K562 (cell line): ENCODE measurements around the gene AP1G1. TPM values are rescaled to one million over a fixed set of nuclear protein-coding genes. Genes with fewer than 3 reads are reported as not detected.

Experiments
- ATAC-seq: fragments of 200-7000 bp; cut with Tn5 transposase; 3 replicates; pipeline ENCODE4 v1.9.1; 2020; ENCODE audit warnings: moderate library complexity
- BruUV-seq: library from RNA; stranded (reverse); fragments of 400-500 nt; replicated peaks from 2 replicates; lab custom pipeline; 2021; lab: Mats Ljungman, UMichigan
- CTCF ChIA-PET: fragments of 300-600 bp; formaldehyde crosslinking; extraction: SDS; loops from one replicate; lab custom pipeline; 2021; ENCODE audit warnings: low intra/inter-chr PET ratio; lab: Yijun Ruan, JAX
- POLR2A ChIA-PET: fragments of 300-600, 350-650 bp; sonication (Branson Sonifier 250); formaldehyde crosslinking; extraction: SDS; loops from one replicate; lab custom pipeline; 2021; ENCODE audit warnings: antibody characterized with exemption, inconsistent platforms; lab: Yijun Ruan, JAX
- DNase-seq, 4 experiments: peaks; one replicate each; pipeline versions ENCODE4 v3.0.0 to v3.0.0-alpha.2; 2011 to 2018; ENCODE audit warnings: low spot score in 3 of 4, mixed read lengths in 3 of 4; ENCODE audit errors: extremely low read depth in 1 of 4
- FAIRE-seq: peaks from 2 replicates; lab custom pipeline; 2011; peaks lifted over from hg19 to GRCh38; lab: Jason Lieb, UNC
- H2AFZ ChIP-seq: 2 replicates; pipeline ENCODE4 v1.6.0; 2011; ENCODE audit warnings: low read depth, low read length, control low read depth, inconsistent platforms
- H3K27ac ChIP-seq: fragments of 200-600 bp; 3 replicates; pipeline ENCODE4 v1.8.0; 2011; ENCODE audit warnings: low read depth, mild to moderate bottlenecking, control low read depth, inconsistent platforms, low read length, moderate library complexity, mixed read lengths; ENCODE audit errors: extremely low read depth
- H3K27me3 ChIP-seq, 2 experiments: fragments of 300-600 bp in 1 of 2; 2 replicates in 1 of 2; 3 replicates in 1 of 2; pipeline versions ENCODE4 v1.6.0 to v1.8.0; 2011; ENCODE audit warnings: inconsistent platforms in 2 of 2, low read length in 2 of 2, mild to moderate bottlenecking in 1 of 2, mixed read lengths in 1 of 2, moderate library complexity in 1 of 2; ENCODE audit not compliant: control insufficient read depth in 2 of 2, insufficient read depth in 2 of 2
- H3K36me3 ChIP-seq: fragments of 300-600 bp; 3 replicates; pipeline ENCODE4 v1.8.0; 2011; ENCODE audit warnings: mild to moderate bottlenecking, low read length, inconsistent platforms; ENCODE audit not compliant: control insufficient read depth, insufficient read depth
- H3K4me1 ChIP-seq, 2 experiments: fragments of 200-600 bp in 1 of 2; replicated peaks in 1 of 2; 2 replicates in 1 of 2; 3 replicates in 1 of 2; pipeline versions ENCODE4 v1.5.1 to v1.8.0; 2011; ENCODE audit warnings: inconsistent platforms in 2 of 2, low read length in 2 of 2, mild to moderate bottlenecking in 1 of 2, mixed read lengths in 1 of 2, moderate library complexity in 1 of 2; ENCODE audit not compliant: control insufficient read depth in 2 of 2, insufficient read depth in 2 of 2
- H3K4me2 ChIP-seq: 2 replicates; pipeline ENCODE4 v1.6.1; 2011; ENCODE audit warnings: low read length, control low read depth, inconsistent platforms, mixed read lengths; ENCODE audit not compliant: insufficient read depth
- H3K4me3 ChIP-seq: fragments of 200-600 bp; sonication (generic), shearing (Covaris generic); 2 replicates; pipeline ENCODE4 v1.5.1; 2016; ENCODE audit warnings: control low read depth, inconsistent platforms
- H3K79me2 ChIP-seq: fragments of 200-600 bp; 3 replicates; pipeline ENCODE4 v1.8.0; 2011; ENCODE audit warnings: low read length, inconsistent platforms; ENCODE audit not compliant: control insufficient read depth, insufficient read depth
- H3K9ac ChIP-seq, 2 experiments: 2 replicates each; pipeline versions ENCODE4 v1.6.0 to v1.6.1; 2011; ENCODE audit warnings: low read depth in 2 of 2, low read length in 2 of 2, control low read depth in 1 of 2, inconsistent platforms in 1 of 2, mild to moderate bottlenecking in 1 of 2, mixed read lengths in 1 of 2; ENCODE audit not compliant: insufficient read depth in 1 of 2
- H3K9me1 ChIP-seq: one replicate; pipeline ENCODE4 v1.6.0; 2011; ENCODE audit warnings: inconsistent platforms, mild to moderate bottlenecking, low read length, moderate library complexity; ENCODE audit not compliant: control insufficient read depth, insufficient read depth
- H3K9me3 ChIP-seq: replicated peaks from 2 replicates; pipeline ENCODE4 v1.5.1; 2011; ENCODE audit warnings: low read depth, low read length, inconsistent platforms; ENCODE audit not compliant: control insufficient read depth, insufficient read depth
- H4K20me1 ChIP-seq: replicated peaks from 2 replicates; pipeline ENCODE4 v1.6.1; 2011; ENCODE audit warnings: low read length, inconsistent platforms, mixed read lengths; ENCODE audit not compliant: control insufficient read depth, insufficient read depth
- RUNX1 ChIP-seq: sonication (generic); IDR thresholded peaks from 2 replicates; pipeline ENCODE4 v1.6.1; 2016; ENCODE audit warnings: antibody characterized with exemption, low read depth
- SIX5 ChIP-seq, 2 experiments: IDR thresholded peaks; 2 replicates each; pipeline ENCODE4 v1.6.1; 2011; ENCODE audit warnings: low read length in 2 of 2, borderline replicate concordance in 1 of 2, low read depth in 1 of 2, mild to moderate bottlenecking in 1 of 2, moderate library complexity in 1 of 2; ENCODE audit not compliant: insufficient read depth in 1 of 2
- YBX1 ChIP-seq: fragments of 450-650 bp; IDR thresholded peaks from 2 replicates; pipeline ENCODE4 v1.7.1; 2016; ENCODE audit warnings: mild to moderate bottlenecking
- WGBS: fragments of 100-300 bp; shearing (Covaris generic); methylation state at CpG from one replicate; pipeline ENCODE4 v1.1.6; 2016; ENCODE audit warnings: low coverage, mixed read lengths; ENCODE audit not compliant: insufficient coverage; ENCODE audit errors: missing lambda C conversion rate; 5-methylcytosine and 5-hydroxymethylcytosine counted together
- in situ Hi-C: fragments of 300-500 bp; cut with MboI; formaldehyde crosslinking; loops from 4 replicates; pipeline ENCODE4 v1.15.0; 2018; ENCODE audit warnings: inconsistent platforms, mixed read lengths
- intact Hi-C: fragments of 100-400 bp; cut with micrococcal nuclease; formaldehyde crosslinking; loops from 2 replicates; pipeline ENCODE4 v1.14.2; 2022
- polyA plus RNA-seq, 8 experiments: library from polyadenylated mRNA; depleted of rRNA in 4 of 8; stranded (reverse) in 5 of 8; unstranded in 3 of 8; fragments of >200 nt; fragmentation: Nextera tagmentation in 2 of 8; fragmentation: Illumina TruSeq in 1 of 8; extraction: Ambion mirVana in 2 of 8; extraction: Trizol in 1 of 8; gene quantifications; 2 replicates each; pipeline versions ENCODE4 v1.2.1 to v1.2.3, GENCODE V29; 2011 to 2014; ENCODE audit warnings: inconsistent platforms in 1 of 8, missing spikeins in 1 of 8
- total RNA-seq, 7 experiments: library from RNA; depleted of rRNA in 6 of 7; stranded (reverse); fragments of >200 nt in 6 of 7; fragmentation: Illumina TruSeq in 2 of 7; extraction: Trizol in 2 of 7; gene quantifications; 2 replicates each; pipeline versions ENCODE4 v1.2.1 to v1.2.3, GENCODE V29; 2011 to 2021; ENCODE audit warnings: low replicate concordance in 1 of 7
- TF ChIP-seq, protein P1 (sequence below): fragments of 450-650 bp; IDR thresholded peaks from 2 replicates; pipeline ENCODE4 v1.6.1; 2016; ENCODE audit warnings: borderline replicate concordance
- TF ChIP-seq, protein P2 (sequence below): fragments of 200-600 bp; sonication (generic); IDR thresholded peaks from one replicate; pipeline ENCODE4 v1.6.1; 2012; ENCODE audit warnings: mild to moderate bottlenecking, low read depth, low read length, inconsistent platforms
- TF ChIP-seq, protein P3 (sequence below): fragments of 250-450 bp; sonication (Bioruptor Pico); IDR thresholded peaks from 2 replicates; pipeline ENCODE4 v1.5.0; 2020; ENCODE audit warnings: mild to moderate bottlenecking, borderline replicate concordance

The AP1G1 gene
- total and polyA plus RNA-seq, 9 of the 15 experiments (the other 6 are each of a cell fraction or from before 2014, with no cell fraction given) = 7.0 to 59.2 (median 42.0) TPM

DNA sequence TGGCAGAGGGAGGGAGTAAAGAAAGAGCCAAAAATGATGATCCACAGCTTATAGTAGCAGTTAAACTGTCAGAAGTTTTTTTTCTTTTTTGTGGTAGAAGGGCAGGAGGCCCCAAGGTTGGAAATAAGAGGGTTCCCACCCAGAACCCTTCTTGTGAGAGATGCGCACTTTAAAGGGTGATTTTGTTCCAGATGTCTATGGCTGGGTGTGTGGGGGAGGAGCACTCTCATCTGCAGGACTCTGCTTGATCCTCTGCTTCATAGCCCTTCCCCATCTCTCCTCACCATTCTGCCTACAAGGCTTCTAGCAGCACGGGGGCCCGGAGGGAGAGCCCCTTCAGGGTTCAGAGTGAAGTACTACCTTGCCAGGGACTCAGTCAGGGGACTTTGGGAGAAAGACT is 43.5 kb upstream of the AP1G1 start:
- Histone ChIP-seq H3K4me3 (no peak overlapping the region), H3K4me1 (no peaks in the 10 kb centered on the region; a peak in 1 of 5 replicates), H3K27me3 (no peaks in the 10 kb centered on the region), H3K9me3 (no peaks in the 10 kb centered on the region), H3K79me2 (peaks cover 10% of the 10 kb centered on the region), H3K36me3 (peaks cover 63% of the 10 kb centered on the region), H3K9ac (no peak overlapping the region), H3K9me1 (peaks cover 3% of the 10 kb centered on the region), H4K20me1 (peaks cover 4% of the 10 kb centered on the region), H3K4me2 (no peak overlapping the region), H2AFZ (no peak overlapping the region), H3K27ac (no peak overlapping the region)
- WGBS = 77% methylated on average over 3 of the region's 3 CpGs
- intact Hi-C loops (no loop called here), in situ Hi-C loops (no loop called here)
- ChIA-PET POLR2A (interaction anchor here (0.7 to 2.2 kb wide), 3 partner anchors 10 to 171 kb away, joined by 3 to 18 read pairs (median 3); no protein-coding TSS in a partner anchor), CTCF (no interaction called here)
- no TSS peak for BruUV-seq
- FAIRE-seq = no peak
- ATAC-seq = no peak
- no peak for DNase-seq
- TF ChIP-seq, protein P1, sequence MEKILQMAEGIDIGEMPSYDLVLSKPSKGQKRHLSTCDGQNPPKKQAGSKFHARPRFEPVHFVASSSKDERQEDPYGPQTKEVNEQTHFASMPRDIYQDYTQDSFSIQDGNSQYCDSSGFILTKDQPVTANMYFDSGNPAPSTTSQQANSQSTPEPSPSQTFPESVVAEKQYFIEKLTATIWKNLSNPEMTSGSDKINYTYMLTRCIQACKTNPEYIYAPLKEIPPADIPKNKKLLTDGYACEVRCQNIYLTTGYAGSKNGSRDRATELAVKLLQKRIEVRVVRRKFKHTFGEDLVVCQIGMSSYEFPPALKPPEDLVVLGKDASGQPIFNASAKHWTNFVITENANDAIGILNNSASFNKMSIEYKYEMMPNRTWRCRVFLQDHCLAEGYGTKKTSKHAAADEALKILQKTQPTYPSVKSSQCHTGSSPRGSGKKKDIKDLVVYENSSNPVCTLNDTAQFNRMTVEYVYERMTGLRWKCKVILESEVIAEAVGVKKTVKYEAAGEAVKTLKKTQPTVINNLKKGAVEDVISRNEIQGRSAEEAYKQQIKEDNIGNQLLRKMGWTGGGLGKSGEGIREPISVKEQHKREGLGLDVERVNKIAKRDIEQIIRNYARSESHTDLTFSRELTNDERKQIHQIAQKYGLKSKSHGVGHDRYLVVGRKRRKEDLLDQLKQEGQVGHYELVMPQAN = no peak
- TF ChIP-seq RUNX1 = no peak
- no peak for TF ChIP-seq YBX1
- TF ChIP-seq, protein P2, sequence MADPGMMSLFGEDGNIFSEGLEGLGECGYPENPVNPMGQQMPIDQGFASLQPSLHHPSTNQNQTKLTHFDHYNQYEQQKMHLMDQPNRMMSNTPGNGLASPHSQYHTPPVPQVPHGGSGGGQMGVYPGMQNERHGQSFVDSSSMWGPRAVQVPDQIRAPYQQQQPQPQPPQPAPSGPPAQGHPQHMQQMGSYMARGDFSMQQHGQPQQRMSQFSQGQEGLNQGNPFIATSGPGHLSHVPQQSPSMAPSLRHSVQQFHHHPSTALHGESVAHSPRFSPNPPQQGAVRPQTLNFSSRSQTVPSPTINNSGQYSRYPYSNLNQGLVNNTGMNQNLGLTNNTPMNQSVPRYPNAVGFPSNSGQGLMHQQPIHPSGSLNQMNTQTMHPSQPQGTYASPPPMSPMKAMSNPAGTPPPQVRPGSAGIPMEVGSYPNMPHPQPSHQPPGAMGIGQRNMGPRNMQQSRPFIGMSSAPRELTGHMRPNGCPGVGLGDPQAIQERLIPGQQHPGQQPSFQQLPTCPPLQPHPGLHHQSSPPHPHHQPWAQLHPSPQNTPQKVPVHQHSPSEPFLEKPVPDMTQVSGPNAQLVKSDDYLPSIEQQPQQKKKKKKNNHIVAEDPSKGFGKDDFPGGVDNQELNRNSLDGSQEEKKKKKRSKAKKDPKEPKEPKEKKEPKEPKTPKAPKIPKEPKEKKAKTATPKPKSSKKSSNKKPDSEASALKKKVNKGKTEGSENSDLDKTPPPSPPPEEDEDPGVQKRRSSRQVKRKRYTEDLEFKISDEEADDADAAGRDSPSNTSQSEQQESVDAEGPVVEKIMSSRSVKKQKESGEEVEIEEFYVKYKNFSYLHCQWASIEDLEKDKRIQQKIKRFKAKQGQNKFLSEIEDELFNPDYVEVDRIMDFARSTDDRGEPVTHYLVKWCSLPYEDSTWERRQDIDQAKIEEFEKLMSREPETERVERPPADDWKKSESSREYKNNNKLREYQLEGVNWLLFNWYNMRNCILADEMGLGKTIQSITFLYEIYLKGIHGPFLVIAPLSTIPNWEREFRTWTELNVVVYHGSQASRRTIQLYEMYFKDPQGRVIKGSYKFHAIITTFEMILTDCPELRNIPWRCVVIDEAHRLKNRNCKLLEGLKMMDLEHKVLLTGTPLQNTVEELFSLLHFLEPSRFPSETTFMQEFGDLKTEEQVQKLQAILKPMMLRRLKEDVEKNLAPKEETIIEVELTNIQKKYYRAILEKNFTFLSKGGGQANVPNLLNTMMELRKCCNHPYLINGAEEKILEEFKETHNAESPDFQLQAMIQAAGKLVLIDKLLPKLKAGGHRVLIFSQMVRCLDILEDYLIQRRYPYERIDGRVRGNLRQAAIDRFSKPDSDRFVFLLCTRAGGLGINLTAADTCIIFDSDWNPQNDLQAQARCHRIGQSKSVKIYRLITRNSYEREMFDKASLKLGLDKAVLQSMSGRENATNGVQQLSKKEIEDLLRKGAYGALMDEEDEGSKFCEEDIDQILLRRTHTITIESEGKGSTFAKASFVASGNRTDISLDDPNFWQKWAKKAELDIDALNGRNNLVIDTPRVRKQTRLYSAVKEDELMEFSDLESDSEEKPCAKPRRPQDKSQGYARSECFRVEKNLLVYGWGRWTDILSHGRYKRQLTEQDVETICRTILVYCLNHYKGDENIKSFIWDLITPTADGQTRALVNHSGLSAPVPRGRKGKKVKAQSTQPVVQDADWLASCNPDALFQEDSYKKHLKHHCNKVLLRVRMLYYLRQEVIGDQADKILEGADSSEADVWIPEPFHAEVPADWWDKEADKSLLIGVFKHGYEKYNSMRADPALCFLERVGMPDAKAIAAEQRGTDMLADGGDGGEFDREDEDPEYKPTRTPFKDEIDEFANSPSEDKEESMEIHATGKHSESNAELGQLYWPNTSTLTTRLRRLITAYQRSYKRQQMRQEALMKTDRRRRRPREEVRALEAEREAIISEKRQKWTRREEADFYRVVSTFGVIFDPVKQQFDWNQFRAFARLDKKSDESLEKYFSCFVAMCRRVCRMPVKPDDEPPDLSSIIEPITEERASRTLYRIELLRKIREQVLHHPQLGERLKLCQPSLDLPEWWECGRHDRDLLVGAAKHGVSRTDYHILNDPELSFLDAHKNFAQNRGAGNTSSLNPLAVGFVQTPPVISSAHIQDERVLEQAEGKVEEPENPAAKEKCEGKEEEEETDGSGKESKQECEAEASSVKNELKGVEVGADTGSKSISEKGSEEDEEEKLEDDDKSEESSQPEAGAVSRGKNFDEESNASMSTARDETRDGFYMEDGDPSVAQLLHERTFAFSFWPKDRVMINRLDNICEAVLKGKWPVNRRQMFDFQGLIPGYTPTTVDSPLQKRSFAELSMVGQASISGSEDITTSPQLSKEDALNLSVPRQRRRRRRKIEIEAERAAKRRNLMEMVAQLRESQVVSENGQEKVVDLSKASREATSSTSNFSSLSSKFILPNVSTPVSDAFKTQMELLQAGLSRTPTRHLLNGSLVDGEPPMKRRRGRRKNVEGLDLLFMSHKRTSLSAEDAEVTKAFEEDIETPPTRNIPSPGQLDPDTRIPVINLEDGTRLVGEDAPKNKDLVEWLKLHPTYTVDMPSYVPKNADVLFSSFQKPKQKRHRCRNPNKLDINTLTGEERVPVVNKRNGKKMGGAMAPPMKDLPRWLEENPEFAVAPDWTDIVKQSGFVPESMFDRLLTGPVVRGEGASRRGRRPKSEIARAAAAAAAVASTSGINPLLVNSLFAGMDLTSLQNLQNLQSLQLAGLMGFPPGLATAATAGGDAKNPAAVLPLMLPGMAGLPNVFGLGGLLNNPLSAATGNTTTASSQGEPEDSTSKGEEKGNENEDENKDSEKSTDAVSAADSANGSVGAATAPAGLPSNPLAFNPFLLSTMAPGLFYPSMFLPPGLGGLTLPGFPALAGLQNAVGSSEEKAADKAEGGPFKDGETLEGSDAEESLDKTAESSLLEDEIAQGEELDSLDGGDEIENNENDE = no peak
- no peak for TF ChIP-seq SIX5 (IDR thresholded peaks at IDR 0.05; ENCODE audit: borderline replicate concordance in 1 of 2, insufficient read depth in 1 of 2, low read depth in 1 of 2, low read length in 2 of 2)
- TF ChIP-seq, protein P3, sequence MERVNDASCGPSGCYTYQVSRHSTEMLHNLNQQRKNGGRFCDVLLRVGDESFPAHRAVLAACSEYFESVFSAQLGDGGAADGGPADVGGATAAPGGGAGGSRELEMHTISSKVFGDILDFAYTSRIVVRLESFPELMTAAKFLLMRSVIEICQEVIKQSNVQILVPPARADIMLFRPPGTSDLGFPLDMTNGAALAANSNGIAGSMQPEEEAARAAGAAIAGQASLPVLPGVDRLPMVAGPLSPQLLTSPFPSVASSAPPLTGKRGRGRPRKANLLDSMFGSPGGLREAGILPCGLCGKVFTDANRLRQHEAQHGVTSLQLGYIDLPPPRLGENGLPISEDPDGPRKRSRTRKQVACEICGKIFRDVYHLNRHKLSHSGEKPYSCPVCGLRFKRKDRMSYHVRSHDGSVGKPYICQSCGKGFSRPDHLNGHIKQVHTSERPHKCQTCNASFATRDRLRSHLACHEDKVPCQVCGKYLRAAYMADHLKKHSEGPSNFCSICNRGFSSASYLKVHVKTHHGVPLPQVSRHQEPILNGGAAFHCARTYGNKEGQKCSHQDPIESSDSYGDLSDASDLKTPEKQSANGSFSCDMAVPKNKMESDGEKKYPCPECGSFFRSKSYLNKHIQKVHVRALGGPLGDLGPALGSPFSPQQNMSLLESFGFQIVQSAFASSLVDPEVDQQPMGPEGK (CRISPR knock-in tag) = no peak
